ENCODE measurements around the gene SPATA31A6.
"Not testable (repeated sequence)": the region's sequence is repeated elsewhere in the genome, so short reads cannot be mapped to it uniquely, and the experiment has no call there.

SPATA31A6 gene

DNA sequence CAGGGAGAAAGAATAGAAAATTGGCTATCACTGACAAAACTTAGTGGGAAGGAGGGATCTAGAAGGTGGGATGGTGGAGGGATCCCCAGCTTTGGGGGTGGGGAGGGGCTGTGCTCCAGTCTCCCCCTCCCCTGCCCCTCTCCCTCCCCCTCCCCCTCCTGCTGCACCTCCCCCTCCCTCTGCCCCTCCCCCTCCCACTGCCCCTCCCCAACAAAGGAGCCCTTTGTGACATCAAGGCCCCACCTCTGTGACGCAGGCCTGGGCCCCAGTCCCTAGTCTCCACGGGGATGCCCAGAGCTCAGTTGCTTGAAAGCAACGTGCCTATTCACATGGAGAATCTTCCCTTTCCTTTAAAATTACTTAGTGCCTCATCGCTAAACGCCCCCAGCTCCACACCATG is at the start of gene SPATA31A6:
SPATA31A6 (plus strand) TSS at position 301 of the 400 bp plus-strand sequence; CDS start at position 330, 29 bp downstream.
- DNase-seq: not testable (repeated sequence)

DNA sequence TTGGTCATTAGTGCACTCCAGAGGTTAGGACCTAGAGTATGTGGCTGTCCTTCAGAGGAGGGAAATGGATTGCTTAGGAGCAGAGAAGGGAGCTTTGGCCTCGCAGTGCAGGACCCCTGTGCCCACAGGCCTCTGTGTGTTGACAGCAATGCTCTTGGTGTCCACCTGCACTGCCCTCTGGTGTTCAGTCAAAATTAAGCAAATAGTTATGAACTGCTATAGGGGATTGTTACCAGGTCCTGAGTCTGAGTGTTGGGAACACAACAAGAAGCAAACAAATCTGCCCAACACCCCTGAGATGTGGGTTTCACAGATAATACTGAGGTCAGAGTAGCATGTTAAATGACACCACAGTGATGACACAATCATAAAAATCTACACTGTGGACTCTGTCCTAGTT is 23.2 kb upstream of the SPATA31A6 start:
- not testable (repeated sequence) for DNase-seq

DNA sequence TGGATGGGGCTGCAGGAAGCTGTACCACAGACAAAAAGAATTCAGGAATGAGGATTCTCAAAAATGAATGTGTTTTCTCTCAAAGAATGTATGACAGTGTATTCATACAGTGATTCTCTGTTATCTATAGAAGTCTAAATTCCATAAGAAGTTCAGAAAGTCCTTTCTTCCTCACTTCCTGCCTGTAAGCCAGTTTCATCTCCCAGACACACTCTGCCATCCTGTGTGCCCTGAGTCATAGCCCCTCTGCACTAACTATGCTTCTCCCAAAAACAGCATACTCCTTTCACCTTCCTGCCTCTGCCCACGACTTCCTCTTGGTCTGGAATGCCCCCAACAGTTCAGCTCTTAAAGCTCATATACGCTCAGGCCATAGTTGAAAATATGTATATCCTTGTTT is 36.4 kb downstream of the SPATA31A6 start:
- not testable (repeated sequence) for DNase-seq

DNA sequence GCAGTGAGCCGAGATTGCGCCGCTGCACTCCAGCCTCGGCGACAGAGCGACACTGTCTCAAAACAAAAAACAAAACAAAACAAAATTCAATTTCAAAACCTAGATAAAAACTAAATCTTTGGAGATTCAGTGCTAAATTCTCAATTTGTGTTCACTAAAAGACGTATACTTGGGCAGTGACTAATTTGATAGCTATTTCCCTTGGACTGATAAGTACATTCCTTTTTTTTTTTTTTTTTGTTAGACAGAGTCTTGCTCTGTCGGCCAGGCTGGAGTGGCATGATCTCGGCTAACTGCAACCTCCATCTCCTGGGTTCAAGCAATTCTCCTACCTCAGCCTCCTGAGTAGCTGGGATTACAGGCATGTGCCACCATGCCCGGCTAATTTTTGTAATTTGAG is 39.8 kb downstream of the SPATA31A6 start:
- not testable (repeated sequence) for DNase-seq

DNA sequence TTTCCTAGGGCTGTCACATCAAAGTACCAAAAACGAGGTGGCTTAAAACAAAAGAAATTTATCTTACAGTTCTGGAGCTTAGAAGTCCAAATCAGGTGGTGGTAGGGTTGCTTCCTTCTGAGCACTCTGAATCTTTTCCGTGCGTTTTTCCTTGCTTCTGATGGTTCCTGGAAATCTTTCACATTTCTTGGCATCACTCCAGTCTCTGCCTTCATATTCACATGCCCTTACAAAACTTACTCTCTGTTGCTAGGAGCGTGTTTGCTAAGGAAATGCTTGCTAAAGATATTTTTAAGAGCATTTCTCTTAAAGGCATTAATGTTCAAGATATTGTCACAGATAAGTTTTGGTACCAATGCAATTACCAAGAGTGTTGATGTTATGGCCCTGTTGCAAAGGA is 49.6 kb downstream of the SPATA31A6 start:
- DNase-seq: not testable (repeated sequence)

DNA sequence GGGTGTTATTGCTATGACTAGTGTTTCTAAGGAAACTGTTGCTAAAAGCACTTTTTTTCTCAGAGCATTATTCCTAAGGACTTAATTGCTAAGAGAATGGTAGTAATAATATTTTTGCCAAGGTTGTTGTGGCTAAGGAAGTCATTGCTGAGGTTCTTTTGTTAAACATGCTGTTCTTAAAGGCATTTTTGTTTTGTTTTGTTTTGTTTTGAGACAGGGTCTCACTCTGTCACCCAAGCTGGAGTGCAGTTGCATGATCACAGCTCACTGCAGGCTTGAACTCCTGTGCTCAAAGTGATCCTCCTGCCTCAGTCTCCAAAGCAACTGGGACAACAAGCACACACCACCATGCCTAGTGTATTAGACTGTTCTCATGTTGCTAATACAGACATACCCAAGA is 51.2 kb downstream of the SPATA31A6 start:
- DNase-seq: not testable (repeated sequence)

DNA sequence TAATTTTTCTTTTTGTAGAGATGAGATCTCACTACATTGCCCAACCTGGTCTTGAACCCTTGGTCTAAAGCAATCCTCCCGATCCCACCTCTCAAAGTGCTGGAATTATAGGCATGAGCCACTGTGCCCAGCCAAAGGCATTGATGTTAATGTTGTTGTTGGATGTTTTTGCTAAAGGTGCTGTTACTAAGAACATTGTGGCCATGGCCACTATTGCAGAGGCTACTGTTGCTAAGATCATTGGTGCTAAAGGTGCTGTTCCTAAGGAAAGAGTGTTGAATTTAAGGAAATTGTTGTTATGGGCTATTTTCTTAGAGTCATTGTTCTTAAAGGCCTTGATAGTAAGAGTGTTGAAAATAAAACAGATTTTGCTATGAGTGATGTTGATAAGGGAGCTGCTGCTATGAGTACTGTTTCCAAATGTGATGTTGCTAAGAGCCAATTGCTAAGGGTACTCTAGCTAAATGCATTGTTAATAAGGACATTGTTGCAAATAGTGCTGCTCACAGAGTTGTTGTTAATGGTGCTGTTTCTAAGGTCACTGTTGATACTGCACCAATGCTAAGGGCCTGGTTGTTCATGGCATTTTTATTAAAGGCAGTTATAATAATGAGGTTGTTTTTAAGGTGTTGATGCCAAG is 52.0 kb downstream of the SPATA31A6 start:
- DNase-seq: not testable (repeated sequence)

DNA sequence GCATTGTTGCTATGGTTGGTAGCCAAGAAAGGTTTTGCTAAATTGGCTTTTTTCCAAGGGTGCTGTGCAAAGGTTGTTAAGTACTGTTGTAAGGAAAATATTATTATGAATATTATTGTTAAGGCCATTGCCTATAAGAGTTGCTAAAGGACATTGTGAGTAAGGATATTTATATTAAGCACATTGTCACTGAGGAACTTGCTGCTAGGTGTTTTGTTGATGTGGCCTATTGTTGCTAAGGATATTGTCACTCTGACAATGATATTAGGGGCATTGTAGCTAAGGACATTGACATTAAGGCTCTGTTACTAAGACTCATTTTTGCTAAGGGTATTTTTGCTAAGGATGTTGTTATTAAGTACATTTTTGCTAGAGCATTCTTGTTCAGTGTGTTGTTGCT is 52.6 kb downstream of the SPATA31A6 start:
- not testable (repeated sequence) for DNase-seq

DNA sequence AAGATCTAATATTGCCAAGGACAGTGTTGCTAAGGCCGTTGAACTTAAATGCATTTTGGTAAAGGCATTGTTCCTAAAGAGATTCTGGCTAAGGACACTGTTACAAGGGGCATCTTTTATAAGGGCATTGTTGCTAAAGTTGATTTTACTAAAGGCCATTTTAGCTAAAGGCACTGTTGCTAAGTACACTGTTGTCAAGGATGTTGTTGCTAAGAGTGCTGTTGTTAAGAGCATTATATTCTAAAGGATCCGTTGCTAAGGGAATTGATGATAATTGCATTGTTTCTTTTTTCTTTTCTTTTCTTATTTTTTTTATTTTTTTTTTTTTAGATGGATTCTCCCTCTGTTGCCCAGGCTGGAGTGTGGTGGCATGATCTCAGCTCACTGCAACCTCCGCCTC is 53.9 kb downstream of the SPATA31A6 start:
- not testable (repeated sequence) for DNase-seq

DNA sequence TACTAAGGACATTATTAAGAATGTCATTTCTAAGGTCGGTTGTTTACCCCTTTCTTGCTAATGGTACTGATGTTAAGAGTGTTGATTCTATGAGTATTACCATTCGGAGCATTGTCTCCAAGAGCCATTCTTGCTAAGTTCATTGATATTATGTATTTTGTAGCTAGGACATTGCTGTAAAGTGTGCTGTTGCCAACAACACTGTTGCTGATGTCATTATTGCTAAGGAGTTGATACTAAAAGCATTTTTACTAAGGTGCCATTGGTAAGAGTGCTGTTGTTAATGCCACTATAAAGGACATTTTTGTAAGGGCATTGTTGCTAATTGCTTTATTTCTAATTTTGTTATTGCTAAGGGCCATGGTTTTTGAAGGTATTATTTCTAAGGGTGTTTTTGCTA is 55.4 kb downstream of the SPATA31A6 start:
- not testable (repeated sequence) for DNase-seq

Measured in stimulated activated CD4-positive, alpha-beta T cell treated with anti-CD3 and anti-CD28 coated beads, Interleukin-15, amount 100 ng/mL, for 24 hours (primary cell).